ENCODE data around the gene SNX17.

- TF ChIP-seq FOXA1 (IDR thresholded peaks at IDR 0.05) (no peak), SP1 (IDR thresholded peaks at IDR 0.05) (no peak), CTBP1 (IDR thresholded peaks at IDR 0.05; ENCODE audit: borderline replicate concordance) (no peak), TARDBP (IDR thresholded peaks at IDR 0.05) (no peak), BHLHE40 (IDR thresholded peaks at IDR 0.05; ENCODE audit: borderline replicate concordance) (no peak)
These were observed 9.0 kb downstream of the SNX17 start for GRCh38 chr2:27379383-27379835.
